ENCODE data around the gene RADIL.

RADIL gene

DNA sequence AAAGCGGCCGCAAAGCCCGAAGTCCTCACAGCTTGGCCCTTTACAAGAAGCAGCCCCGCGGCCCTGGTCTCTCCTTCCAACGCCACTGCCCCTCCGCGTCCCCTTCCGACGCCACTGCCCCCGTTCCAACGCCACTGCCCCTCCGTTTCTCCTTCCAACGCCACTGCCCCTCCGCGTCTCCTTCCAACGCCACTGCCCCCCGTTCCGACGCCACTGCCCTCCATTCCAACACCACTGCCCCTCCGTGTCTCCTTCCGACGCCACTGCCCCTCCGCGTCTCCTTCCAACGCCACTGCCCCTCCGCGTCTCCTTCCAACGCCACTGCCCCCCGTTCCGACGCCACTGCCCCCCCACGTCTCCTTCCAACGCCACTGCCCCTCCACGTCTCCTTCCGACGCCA, 75.0 kb downstream of the RADIL start:
- Histone ChIP-seq H3K27me3 (ENCODE audit: insufficient read depth, low read length, poor library complexity, severe bottlenecking) (no peaks in the 10 kb centered on the region), H3K9ac (ENCODE audit: low read depth, low read length, poor library complexity, severe bottlenecking) (no peak overlapping the region), H3K4me1 (ENCODE audit: insufficient read depth, low read length, poor library complexity, severe bottlenecking) (no peaks in the 10 kb centered on the region), H3F3A (ENCODE audit: low read depth) (no peaks in the 10 kb centered on the region), H3K4me2 (ENCODE audit: low read depth, low read length, poor library complexity, severe bottlenecking) (no peak overlapping the region), H3K79me2 (ENCODE audit: insufficient read depth, low read length) (no peaks in the 10 kb centered on the region), H3K36me3 (ENCODE audit: insufficient read depth, low read length) (no peaks in the 10 kb centered on the region), H2AFZ (ENCODE audit: low read length) (no peak overlapping the region), H3K4me3 (ENCODE audit: low read length, poor library complexity, severe bottlenecking) (no peak overlapping the region), H3K9me2 (replicated peaks; ENCODE audit: low read depth, low read length) (no peaks in the 10 kb centered on the region), H3K9me3 (ENCODE audit: insufficient read depth, low read depth, low read length) (no peaks in the 10 kb centered on the region), H4K20me1 (ENCODE audit: insufficient read depth, low read length, poor library complexity, severe bottlenecking) (no peaks in the 10 kb centered on the region)
- TF ChIP-seq CTCF (conservative IDR thresholded peaks at IDR 0.05; ENCODE audit: low read length) (no peak), EZH2phosphoT487 (IDR thresholded peaks at IDR 0.05; ENCODE audit: borderline replicate concordance) (no peak)

- no peaks in the 10 kb centered on the region for H3F3A ChIP-seq (ENCODE audit: low read depth)
- no peaks in the 10 kb centered on the region for H3K79me2 ChIP-seq (ENCODE audit: insufficient read depth, low read length)
- H3K36me3 ChIP-seq (ENCODE audit: insufficient read depth, low read length): no peaks in the 10 kb centered on the region
- no peaks in the 10 kb centered on the region for H3K27me3 ChIP-seq (ENCODE audit: insufficient read depth, low read length, poor library complexity, severe bottlenecking)
- H2AFZ ChIP-seq (ENCODE audit: low read length): no peak overlapping the region
- no peaks in the 10 kb centered on the region for H3K9me2 ChIP-seq (replicated peaks; ENCODE audit: low read depth, low read length)
- no peaks in the 10 kb centered on the region for H4K20me1 ChIP-seq (ENCODE audit: insufficient read depth, low read length, poor library complexity, severe bottlenecking)
- H3K4me1 ChIP-seq (ENCODE audit: insufficient read depth, low read length, poor library complexity, severe bottlenecking): no peaks in the 10 kb centered on the region
- TF ChIP-seq EZH2phosphoT487 (IDR thresholded peaks at IDR 0.05; ENCODE audit: borderline replicate concordance): no peak
- TF ChIP-seq CTCF (conservative IDR thresholded peaks at IDR 0.05; ENCODE audit: low read length): no peak
- H3K9ac ChIP-seq (ENCODE audit: low read depth, low read length, poor library complexity, severe bottlenecking): no peak overlapping the region
- H3K4me2 ChIP-seq (ENCODE audit: low read depth, low read length, poor library complexity, severe bottlenecking): no peak overlapping the region
- no peaks in the 10 kb centered on the region for H3K9me3 ChIP-seq (ENCODE audit: insufficient read depth, low read depth, low read length)
- no peak overlapping the region for H3K4me3 ChIP-seq (ENCODE audit: low read length, poor library complexity, severe bottlenecking)
These were observed 75.5 kb downstream of the RADIL start for GRCh38 chr7:4808026-4808425.

GRCh38 chr7:4807598-4808016, 75.9 kb downstream of the RADIL start:
- H3K36me3 ChIP-seq (ENCODE audit: insufficient read depth, low read length): no peaks in the 10 kb centered on the region
- H4K20me1 ChIP-seq (ENCODE audit: insufficient read depth, low read length, poor library complexity, severe bottlenecking): no peaks in the 10 kb centered on the region
- TF ChIP-seq CTCF (conservative IDR thresholded peaks at IDR 0.05; ENCODE audit: low read length) (no peak), EZH2phosphoT487 (IDR thresholded peaks at IDR 0.05; ENCODE audit: borderline replicate concordance) (no peak)
- H3K79me2 ChIP-seq (ENCODE audit: insufficient read depth, low read length): no peaks in the 10 kb centered on the region
- no peaks in the 10 kb centered on the region for H3K9me3 ChIP-seq (ENCODE audit: insufficient read depth, low read depth, low read length)
- H3K27me3 ChIP-seq (ENCODE audit: insufficient read depth, low read length, poor library complexity, severe bottlenecking): no peaks in the 10 kb centered on the region
- no peaks in the 10 kb centered on the region for H3K4me1 ChIP-seq (ENCODE audit: insufficient read depth, low read length, poor library complexity, severe bottlenecking)
- H3K9me2 ChIP-seq (replicated peaks; ENCODE audit: low read depth, low read length): no peaks in the 10 kb centered on the region
- no peak overlapping the region for H3K4me3 ChIP-seq (ENCODE audit: low read length, poor library complexity, severe bottlenecking)
- H3K4me2 ChIP-seq (ENCODE audit: low read depth, low read length, poor library complexity, severe bottlenecking): no peak overlapping the region
- H3K9ac ChIP-seq (ENCODE audit: low read depth, low read length, poor library complexity, severe bottlenecking): no peak overlapping the region
- H3F3A ChIP-seq (ENCODE audit: low read depth): no peaks in the 10 kb centered on the region
- H2AFZ ChIP-seq (ENCODE audit: low read length): no peak overlapping the region
